ENCODE measurements around the gene GCA. TPM values are rescaled to one million over a fixed set of nuclear protein-coding genes. Genes with fewer than 3 reads are reported as not detected.

Gene GCA
- total RNA-seq, 1 donor from 2014 or later, result 14.5 TPM

DNA sequence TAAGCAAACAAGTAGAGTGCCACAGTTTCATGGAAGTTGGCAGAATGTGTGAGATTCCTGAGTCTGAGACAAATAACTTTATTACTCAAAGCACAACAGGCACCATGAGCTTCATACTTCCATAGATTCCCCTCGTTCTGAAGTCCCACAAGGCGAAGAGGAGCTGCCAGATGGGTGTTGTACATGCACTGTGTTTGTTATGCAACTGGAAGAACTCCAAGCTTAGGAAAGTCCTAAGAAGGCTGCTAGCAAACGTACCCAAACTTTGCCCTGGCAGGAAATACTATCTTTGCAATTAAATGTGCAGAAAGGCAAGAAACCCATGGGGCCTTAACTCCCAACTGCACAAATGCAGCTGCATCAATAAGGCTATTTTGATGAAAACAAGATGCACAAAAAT is 1.6 kb upstream of the GCA start:
- Histone ChIP-seq H2AFZ (ENCODE audit: low read depth, low read length) (no peak overlapping the region), H4K20me1 (ENCODE audit: insufficient read depth, low read length) (no peaks in the 10 kb centered on the region), H3K9me3 (ENCODE audit: insufficient read depth, low read depth, low read length) (no peaks in the 10 kb centered on the region), H3K36me3 (ENCODE audit: insufficient read depth, low read length) (no peaks in the 10 kb centered on the region), H3K4me1 (ENCODE audit: insufficient read depth, low read length) (no peaks in the 10 kb centered on the region), H3K9ac (ENCODE audit: low read length) (no peak overlapping the region), H3K27me3 (ENCODE audit: insufficient read depth, low read length) (no peaks in the 10 kb centered on the region), H3K4me3 (ENCODE audit: insufficient read depth, low read depth, low read length) (no peak overlapping the region), H3K4me2 (ENCODE audit: low read length) (no peak overlapping the region), H3K27ac (ENCODE audit: low read depth, low read length) (no peak overlapping the region), H3K79me2 (ENCODE audit: insufficient read depth, low read length) (peaks cover 4% of the 10 kb centered on the region)
- no peaks in the 10 kb centered on the region for H3K27me3 Mint-ChIP-seq (ENCODE audit: low read depth, unreplicated experiment)
- FAIRE-seq (no peak), DNase-seq (ENCODE audit: low read depth) (no peak)
- no peak overlapping the region for H3K27ac Mint-ChIP-seq (ENCODE audit: unreplicated experiment)
- no peak overlapping the region for H3K4me3 Mint-ChIP-seq (ENCODE audit: unreplicated experiment)
- peaks cover 2% of the 10 kb centered on the region for H3K36me3 Mint-ChIP-seq (ENCODE audit: low read depth, unreplicated experiment)
- H3K9me3 Mint-ChIP-seq (ENCODE audit: unreplicated experiment), result peaks cover 3% of the 10 kb centered on the region
- TF ChIP-seq EZH2 (IDR thresholded peaks at IDR 0.05; ENCODE audit: insufficient read depth, low read length), result no peak
- TF ChIP-seq, protein P1, sequence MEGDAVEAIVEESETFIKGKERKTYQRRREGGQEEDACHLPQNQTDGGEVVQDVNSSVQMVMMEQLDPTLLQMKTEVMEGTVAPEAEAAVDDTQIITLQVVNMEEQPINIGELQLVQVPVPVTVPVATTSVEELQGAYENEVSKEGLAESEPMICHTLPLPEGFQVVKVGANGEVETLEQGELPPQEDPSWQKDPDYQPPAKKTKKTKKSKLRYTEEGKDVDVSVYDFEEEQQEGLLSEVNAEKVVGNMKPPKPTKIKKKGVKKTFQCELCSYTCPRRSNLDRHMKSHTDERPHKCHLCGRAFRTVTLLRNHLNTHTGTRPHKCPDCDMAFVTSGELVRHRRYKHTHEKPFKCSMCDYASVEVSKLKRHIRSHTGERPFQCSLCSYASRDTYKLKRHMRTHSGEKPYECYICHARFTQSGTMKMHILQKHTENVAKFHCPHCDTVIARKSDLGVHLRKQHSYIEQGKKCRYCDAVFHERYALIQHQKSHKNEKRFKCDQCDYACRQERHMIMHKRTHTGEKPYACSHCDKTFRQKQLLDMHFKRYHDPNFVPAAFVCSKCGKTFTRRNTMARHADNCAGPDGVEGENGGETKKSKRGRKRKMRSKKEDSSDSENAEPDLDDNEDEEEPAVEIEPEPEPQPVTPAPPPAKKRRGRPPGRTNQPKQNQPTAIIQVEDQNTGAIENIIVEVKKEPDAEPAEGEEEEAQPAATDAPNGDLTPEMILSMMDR (IDR thresholded peaks at IDR 0.05; ENCODE audit: insufficient read depth, low read depth, low read length), result no peak
- H3K4me1 Mint-ChIP-seq (ENCODE audit: low read depth, unreplicated experiment), result peaks cover 5% of the 10 kb centered on the region

DNA sequence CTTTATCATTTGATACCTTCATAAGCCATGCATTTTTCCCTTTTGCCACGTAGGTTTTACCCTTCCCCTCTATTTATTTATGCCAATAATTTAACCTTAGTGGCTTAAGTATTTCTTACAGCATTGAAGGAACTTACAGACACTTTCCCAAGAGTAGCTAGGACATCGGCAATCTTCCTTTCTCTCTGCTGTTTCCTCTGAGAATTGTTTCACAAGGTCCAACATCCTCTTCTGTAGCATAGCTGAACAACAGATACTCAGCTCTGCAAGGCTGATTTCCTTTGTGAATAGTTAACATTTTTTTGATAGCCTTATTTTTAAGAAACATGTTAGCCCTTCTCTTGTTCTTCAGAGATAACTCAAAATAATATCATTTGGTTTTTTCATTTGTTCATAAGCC is 1.1 kb upstream of the GCA start:
- FAIRE-seq, result no peak
- no peak overlapping the region for H3K4me3 Mint-ChIP-seq (ENCODE audit: unreplicated experiment)
- no peaks in the 10 kb centered on the region for H3K27me3 Mint-ChIP-seq (ENCODE audit: low read depth, unreplicated experiment)
- TF ChIP-seq, protein P1 (IDR thresholded peaks at IDR 0.05; ENCODE audit: insufficient read depth, low read depth, low read length), result no peak
- TF ChIP-seq EZH2 (IDR thresholded peaks at IDR 0.05; ENCODE audit: insufficient read depth, low read length), result no peak
- Histone ChIP-seq H3K9ac (ENCODE audit: low read length) (no peak overlapping the region), H3K27me3 (ENCODE audit: insufficient read depth, low read length) (no peaks in the 10 kb centered on the region), H4K20me1 (ENCODE audit: insufficient read depth, low read length) (no peaks in the 10 kb centered on the region), H2AFZ (ENCODE audit: low read depth, low read length) (no peak overlapping the region), H3K79me2 (ENCODE audit: insufficient read depth, low read length) (peaks cover 4% of the 10 kb centered on the region), H3K4me2 (ENCODE audit: low read length) (no peak overlapping the region), H3K27ac (ENCODE audit: low read depth, low read length) (no peak overlapping the region), H3K36me3 (ENCODE audit: insufficient read depth, low read length) (no peaks in the 10 kb centered on the region), H3K4me1 (ENCODE audit: insufficient read depth, low read length) (no peaks in the 10 kb centered on the region), H3K9me3 (ENCODE audit: insufficient read depth, low read depth, low read length) (no peaks in the 10 kb centered on the region), H3K4me3 (ENCODE audit: insufficient read depth, low read depth, low read length) (no peak overlapping the region)
- peaks cover 5% of the 10 kb centered on the region for H3K4me1 Mint-ChIP-seq (ENCODE audit: low read depth, unreplicated experiment)
- DNase-seq (ENCODE audit: low read depth), result no peak
- H3K9me3 Mint-ChIP-seq (ENCODE audit: unreplicated experiment), result peaks cover 3% of the 10 kb centered on the region
- H3K27ac Mint-ChIP-seq (ENCODE audit: unreplicated experiment), result no peak overlapping the region
- H3K36me3 Mint-ChIP-seq (ENCODE audit: low read depth, unreplicated experiment), result no peaks in the 10 kb centered on the region

DNA sequence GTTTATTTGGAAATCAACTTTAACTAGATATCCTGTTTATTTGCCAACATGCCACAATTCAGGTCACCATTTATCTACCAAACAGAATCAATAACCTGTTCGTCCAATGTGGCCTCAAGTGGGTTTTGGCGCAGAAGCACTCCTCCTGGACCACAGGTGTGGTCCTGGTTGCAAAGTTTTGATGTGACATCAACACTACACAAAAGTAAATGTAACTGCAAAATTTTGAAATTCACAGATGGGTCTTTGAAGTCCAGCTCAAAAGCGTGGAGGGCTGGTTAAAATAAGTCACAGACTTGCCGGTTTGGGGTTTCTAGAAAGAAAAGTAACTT is 474 bp upstream of the GCA start:
- Histone ChIP-seq H3K4me3 (ENCODE audit: insufficient read depth, low read depth, low read length) (peak overlapping the region; percentile 79), H3K9me3 (ENCODE audit: insufficient read depth, low read depth, low read length) (no peaks in the 10 kb centered on the region), H3K36me3 (ENCODE audit: insufficient read depth, low read length) (no peaks in the 10 kb centered on the region), H4K20me1 (ENCODE audit: insufficient read depth, low read length) (no peaks in the 10 kb centered on the region), H3K4me2 (ENCODE audit: low read length) (peak overlapping the region; percentile 85), H3K79me2 (ENCODE audit: insufficient read depth, low read length) (peaks cover 4% of the 10 kb centered on the region), H3K9ac (ENCODE audit: low read length) (no peak overlapping the region), H3K27me3 (ENCODE audit: insufficient read depth, low read length) (no peaks in the 10 kb centered on the region), H2AFZ (ENCODE audit: low read depth, low read length) (peak overlapping the region; percentile 99), H3K27ac (ENCODE audit: low read depth, low read length) (no peak overlapping the region), H3K4me1 (ENCODE audit: insufficient read depth, low read length) (no peaks in the 10 kb centered on the region)
- TF ChIP-seq, protein P1 (IDR thresholded peaks at IDR 0.05; ENCODE audit: insufficient read depth, low read depth, low read length), result no peak
- TF ChIP-seq EZH2 (IDR thresholded peaks at IDR 0.05; ENCODE audit: insufficient read depth, low read length), result no peak
- Mint-ChIP-seq H3K27ac (ENCODE audit: unreplicated experiment) (no peak overlapping the region), H3K9me3 (ENCODE audit: unreplicated experiment) (peaks cover 3% of the 10 kb centered on the region), H3K4me1 (ENCODE audit: low read depth, unreplicated experiment) (peaks cover 5% of the 10 kb centered on the region), H3K27me3 (ENCODE audit: low read depth, unreplicated experiment) (no peaks in the 10 kb centered on the region), H3K36me3 (ENCODE audit: low read depth, unreplicated experiment) (no peaks in the 10 kb centered on the region), H3K4me3 (ENCODE audit: unreplicated experiment) (peak overlapping the region; percentile 98)
- FAIRE-seq, result no peak
- no peak for DNase-seq (ENCODE audit: low read depth)
